Kidney tubule cell (primary cell): Measurements from ENCODE around the gene TSPAN5.
A peak's percentile ranks its signal among the peaks of the same experiment; 100 is the strongest.

Experiments used
- DNase-seq: peaks from one replicate; pipeline ENCODE4 v3.0.0-alpha.2; 2018; ENCODE audit warnings: low spot score

TSPAN5 gene

DNA sequence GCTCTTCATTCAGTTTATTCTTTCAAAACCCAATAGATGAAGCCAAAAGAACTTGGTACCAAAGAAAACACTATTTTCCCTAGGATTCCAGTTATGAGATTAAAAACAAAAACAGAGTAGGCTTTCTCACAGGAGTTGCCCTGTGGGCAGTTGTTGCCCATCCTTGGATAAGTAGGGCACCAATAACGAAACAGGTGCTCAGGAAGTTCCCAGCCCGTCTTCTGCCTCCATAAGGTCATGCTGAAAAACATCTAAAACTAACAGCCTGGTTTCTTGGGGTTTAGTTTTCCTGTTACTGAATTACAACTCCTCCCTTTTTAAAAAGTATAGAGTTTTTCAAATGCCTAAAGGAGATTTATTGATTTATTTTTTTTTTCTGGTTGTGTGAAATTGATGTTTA is 14.7 kb downstream of the TSPAN5 start:
- DNase-seq = no peak

- peak; percentile 81 for DNase-seq
Observed at GRCh38 chr4:98642991-98643426, 15.4 kb downstream of the TSPAN5 start.

DNA sequence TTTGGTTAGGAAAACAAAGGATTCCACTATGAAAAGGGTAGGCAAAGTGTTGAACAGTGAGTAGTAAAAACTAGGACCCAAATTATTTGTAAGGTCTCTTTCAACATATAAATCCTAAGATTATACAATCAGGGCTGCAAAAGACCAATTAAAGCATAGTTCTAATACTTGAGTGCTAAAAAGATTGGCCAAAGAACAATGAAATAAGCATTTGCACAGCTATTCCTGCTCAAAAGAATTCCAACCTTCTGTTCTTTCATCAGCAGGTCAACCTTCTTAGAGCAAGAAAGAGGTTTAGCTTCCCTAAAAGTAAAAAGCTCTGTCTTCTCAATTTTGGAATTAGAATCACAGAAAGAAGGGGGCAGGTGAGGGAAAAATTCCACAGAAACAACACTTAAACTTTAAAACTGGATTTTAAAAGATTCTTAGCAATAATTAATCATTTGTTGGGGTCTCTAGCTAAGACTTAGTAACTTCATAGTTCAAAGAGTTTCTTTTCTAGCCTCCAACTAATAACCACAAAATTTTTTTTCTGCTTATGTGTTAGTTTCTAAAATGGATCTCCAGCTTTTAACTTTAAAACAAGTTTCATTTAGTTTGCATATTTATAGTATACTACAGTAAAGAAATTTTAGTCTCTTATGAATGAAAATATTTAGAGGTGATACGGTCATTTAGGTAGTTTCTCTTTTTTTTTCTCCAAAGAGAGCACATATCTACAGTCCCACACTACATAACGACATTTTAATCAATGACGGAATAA is 16.3 kb downstream of the TSPAN5 start:
- DNase-seq = no peak

DNA sequence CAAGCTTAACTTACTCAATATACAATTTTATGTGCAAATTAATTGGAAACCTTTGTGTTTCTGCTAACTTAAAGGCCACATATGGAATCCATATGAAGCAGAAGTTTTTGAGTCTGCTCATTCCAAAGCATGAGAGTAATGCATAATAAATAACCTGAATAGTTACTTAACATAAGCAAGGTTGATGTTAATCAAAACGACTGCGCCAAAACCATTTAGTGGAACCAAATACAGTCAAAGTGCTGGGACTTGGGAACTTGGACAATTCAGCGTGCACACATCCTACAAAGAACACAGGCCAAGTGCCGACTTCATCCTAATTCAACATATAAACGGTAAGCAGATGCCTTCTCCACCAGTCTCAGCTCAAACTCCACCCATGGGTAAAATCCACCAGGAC is 17.0 kb downstream of the TSPAN5 start:
- DNase-seq = no peak

DNA sequence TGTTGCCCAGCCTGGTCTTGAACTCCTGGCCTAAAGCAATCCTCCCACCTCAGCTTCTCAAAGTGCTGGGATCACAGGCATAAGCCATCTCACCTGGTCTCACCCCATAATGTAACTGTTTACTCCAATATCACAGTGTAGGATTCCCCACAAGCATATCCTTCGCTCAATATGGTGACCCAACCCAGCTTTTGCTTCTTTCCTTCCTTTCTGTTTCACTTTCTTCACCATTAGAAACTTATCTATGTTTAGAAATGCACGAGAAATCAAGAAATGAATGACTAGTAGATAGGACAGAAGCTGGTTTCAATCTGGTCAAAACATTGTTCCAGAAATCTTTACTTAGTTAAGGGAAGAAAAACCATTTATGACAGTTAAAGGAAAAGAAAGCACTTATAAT is 18.9 kb downstream of the TSPAN5 start:
- no peak for DNase-seq

- no peak for DNase-seq
Observed at GRCh38 chr4:98639108-98639507, 19.3 kb downstream of the TSPAN5 start.

- no peak for DNase-seq
Observed at GRCh38 chr4:98638661-98639060, 19.8 kb downstream of the TSPAN5 start.

DNA sequence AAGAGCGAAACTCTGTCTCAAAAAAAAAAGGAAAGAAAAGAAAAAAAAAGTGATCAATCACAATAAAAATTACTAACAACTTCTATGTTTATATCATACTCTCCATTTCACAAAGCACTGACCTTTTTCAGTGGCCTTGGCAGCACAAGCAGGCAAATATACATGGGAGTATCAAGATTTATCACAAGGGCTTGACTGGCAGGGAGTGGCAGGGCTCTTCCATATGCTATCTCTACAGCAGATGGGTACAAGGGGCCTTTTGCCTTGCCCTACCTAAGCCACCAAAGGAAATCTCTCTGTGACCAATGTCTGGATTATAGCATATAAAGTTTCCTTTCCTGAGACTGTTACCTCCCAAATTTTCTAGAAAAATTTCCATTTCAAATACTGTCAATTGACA is 24.4 kb downstream of the TSPAN5 start:
- no peak for DNase-seq

GRCh38 chr4:98633159-98633558 is 25.3 kb downstream of the TSPAN5 start:
- no peak for DNase-seq

DNA sequence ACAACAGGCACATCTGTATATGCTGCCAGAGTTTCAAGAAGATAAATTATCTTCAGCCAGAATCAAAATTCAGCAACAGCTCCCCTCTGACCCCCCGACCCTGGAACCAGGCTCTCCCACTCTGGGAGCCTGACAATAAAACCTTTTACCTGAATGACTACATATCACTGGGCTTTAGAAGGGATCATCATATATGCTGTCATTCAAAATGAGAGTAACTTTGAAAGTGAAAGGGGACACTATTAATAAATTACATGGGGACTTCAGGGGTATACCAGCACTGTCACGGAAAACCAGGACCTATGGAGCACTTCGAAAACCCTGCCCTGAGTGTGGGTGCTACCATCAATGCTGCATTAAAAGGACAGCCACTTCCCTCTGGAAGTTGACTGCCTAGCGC is 26.2 kb downstream of the TSPAN5 start:
- no peak for DNase-seq

DNA sequence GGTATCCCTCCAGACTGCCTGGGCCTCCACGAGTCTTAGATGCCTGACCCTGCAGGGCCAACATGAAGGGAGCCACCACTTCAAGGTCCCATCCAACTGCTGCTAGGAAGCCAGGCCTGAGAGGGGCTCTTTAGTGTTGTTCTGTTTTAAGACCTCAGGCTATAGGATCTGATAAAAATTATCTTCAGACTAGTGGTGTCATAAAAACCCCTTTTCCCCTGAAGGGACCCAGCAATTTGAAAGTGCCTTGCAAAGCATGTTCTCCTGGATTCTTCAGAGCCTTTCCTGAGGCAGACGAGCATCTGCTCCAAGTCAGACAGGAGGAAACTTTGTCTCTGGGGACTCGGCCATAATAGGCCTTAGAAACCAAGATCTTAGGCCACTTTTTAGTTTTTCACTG is 26.9 kb downstream of the TSPAN5 start:
- no peak for DNase-seq

GRCh38 chr4:98630737-98631454 is 27.5 kb downstream of the TSPAN5 start:
- no peak for DNase-seq

DNA sequence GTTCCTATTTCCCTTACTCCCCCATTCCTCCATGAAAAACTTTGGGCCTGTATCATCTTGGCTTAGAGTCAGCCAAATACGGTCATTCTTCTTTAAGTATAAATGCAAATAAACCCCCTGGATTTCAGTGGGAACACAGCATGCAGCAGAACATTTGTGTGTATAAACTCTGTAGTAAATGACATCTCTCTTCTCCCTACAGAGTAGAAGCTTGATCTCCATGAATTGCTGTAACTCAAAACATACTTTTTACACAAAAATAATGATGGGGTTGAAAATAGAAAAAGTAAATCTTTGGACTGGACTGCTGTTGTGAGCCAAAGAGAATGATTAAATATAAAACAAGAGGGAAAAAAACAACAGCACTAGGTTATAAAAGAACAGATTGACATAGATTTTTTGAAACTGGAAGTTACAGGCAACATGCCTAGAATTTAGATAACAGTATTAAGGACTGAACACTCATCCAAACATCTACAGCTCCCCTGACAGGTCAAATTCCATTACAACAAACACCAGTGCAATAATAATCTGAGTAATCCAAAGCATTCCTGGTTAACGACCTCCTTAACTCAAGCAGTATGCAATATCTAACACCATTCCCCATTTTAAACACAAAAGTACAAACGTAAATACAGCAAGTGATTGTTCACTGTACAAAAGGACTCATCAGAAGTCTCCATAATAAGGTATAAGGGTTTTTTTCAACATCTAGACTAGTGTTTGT is 30.7 kb downstream of the TSPAN5 start:
- peak; percentile 46 for DNase-seq

- peak; percentile 86 for DNase-seq
Observed at GRCh38 chr4:98626350-98626749, 32.1 kb downstream of the TSPAN5 start.

GRCh38 chr4:98625920-98626319 is 32.5 kb downstream of the TSPAN5 start:
- no peak for DNase-seq

DNA sequence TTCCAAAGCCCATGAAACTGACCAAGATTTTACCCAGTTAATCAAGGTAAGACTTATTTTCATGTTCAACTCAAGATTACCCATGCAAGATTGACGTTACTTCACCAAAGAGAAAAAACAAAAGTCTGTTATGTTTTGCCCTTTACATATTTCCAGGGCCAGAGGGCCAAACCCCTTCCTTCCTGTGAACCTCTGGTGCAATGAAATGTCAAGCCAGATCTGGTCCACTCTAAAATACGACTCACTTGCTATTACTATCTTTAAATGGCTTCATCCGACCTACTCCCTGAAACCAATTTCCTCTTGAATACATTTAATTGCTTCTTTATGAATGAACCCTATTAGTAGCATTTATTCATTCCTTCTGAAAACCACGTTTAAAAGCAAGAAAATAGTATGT is 33.0 kb downstream of the TSPAN5 start:
- DNase-seq = peak; percentile 4

GRCh38 chr4:98624642-98625041 is 33.8 kb downstream of the TSPAN5 start:
- no peak for DNase-seq

DNA sequence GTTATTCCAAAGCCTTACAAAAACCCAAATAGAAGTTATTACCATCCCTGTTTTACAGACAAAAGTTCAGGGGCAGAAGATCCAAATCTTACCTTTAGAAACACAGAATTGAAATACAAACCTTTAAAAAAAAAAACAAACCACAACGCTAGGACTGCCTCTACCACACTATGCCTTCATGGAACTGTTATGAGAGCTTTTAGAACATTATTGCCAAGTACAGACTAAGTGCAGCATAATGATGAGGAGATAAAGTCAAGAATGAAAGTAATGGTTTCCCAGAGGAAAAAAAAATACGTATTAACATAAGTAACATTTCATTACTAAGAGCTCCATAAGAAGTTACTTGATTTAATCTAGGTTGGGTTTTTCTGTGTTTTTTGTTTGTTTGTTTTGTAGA is 34.3 kb downstream of the TSPAN5 start:
- DNase-seq = no peak

DNA sequence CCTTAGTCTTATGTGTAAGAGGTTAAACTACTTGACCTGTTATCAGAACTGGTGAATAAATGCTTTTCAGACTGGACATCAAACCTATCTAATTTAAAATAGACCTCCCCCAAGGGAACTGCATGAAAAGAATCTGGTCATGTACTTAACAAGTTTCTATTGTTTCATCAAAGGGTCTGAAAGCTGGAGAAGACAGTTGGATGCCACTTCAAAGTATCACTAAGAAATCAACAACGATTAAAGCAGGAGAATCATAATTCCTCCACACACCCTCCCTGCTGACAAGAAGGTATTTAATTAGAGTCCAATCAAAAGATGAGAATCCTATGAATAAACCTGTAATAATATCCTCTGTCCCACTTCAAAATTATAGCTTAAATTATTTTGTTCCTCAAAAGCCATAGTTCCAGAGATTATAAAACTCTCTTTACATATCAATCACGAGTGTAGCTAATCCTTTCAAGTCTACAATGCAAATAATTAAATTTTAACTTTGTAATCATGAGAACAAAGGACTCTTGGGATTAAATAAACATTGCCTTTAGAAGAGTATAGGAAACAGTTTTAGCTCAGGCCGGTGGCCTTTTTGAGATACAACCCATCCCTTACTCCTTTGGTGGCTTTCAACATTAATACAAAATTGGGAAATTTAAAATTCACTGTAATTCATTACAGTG is 35.1 kb downstream of the TSPAN5 start:
- no peak for DNase-seq

- DNase-seq = no peak
Observed at GRCh38 chr4:98620087-98620784, 38.2 kb downstream of the TSPAN5 start.

DNA sequence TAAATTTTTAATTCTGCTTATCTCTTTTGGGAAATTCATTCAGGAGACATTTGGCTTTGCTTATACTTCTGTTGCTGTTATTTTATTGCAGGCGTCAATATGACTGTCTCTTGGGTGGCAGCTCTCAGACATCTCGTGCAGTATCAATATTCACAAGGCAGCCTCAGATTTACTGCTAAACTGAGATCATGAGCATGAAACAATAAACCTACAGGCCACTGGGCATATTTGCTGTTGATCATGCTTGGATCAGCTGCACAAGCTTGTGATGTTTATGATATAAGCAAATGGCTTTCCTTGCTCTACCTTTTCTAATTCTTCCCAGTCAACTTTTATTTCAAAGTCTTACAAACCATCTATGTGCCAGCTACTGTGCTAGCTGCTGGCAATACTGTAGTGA is 39.2 kb downstream of the TSPAN5 start:
- no peak for DNase-seq

GRCh38 chr4:98618680-98619079 is 39.7 kb downstream of the TSPAN5 start:
- no peak for DNase-seq
